Epithelial cell of prostate (primary cell): ENCODE data around the gene KRT77.
"Not testable (repeated sequence)": the region's sequence is repeated elsewhere in the genome, so short reads cannot be mapped to it uniquely, and the experiment has no call there.

Experiments used
- DNase-seq: peaks from one replicate; pipeline ENCODE4 v3.0.0-alpha.2; 2011; ENCODE audit warnings: low read depth, low spot score
- H3K27ac ChIP-seq: fragments of 450-650 bp; 2 replicates; pipeline ENCODE4 v1.5.1; 2017; ENCODE audit warnings: mild to moderate bottlenecking

KRT77 gene

GRCh38 chr12:52680363-52680762, 23.0 kb downstream of the KRT77 start, which contains the start of gene KRT1:
Gene KRT1 (minus strand): TSS chr12:52680407. CDS start chr12:52680348, 59 bp downstream.
- no peak for DNase-seq
- H3K27ac ChIP-seq: no peak within 1 kb of the TSS

- DNase-seq: no peak
- H3K27ac ChIP-seq: no peak overlapping the region
Observed at GRCh38 chr12:52679875-52680274, 23.4 kb downstream of the KRT77 start.

- no peak overlapping the region for H3K27ac ChIP-seq
- no peak for DNase-seq
Observed at GRCh38 chr12:52677671-52678070, 25.7 kb downstream of the KRT77 start.

GRCh38 chr12:52677126-52677525, 26.2 kb downstream of the KRT77 start:
- no peak for DNase-seq
- no peak overlapping the region for H3K27ac ChIP-seq

GRCh38 chr12:52676163-52676562, 27.2 kb downstream of the KRT77 start:
- no peak for DNase-seq
- H3K27ac ChIP-seq: no peak overlapping the region

GRCh38 chr12:52675301-52675701, 28.0 kb downstream of the KRT77 start:
- H3K27ac ChIP-seq: no peak overlapping the region
- no peak for DNase-seq

GRCh38 chr12:52674433-52674775, 28.9 kb downstream of the KRT77 start:
- DNase-seq: no peak
- no peak overlapping the region for H3K27ac ChIP-seq

GRCh38 chr12:52673713-52674432, 29.5 kb downstream of the KRT77 start:
- H3K27ac ChIP-seq: no peak overlapping the region
- DNase-seq: no peak

GRCh38 chr12:52673217-52673616, 30.1 kb downstream of the KRT77 start:
- DNase-seq: no peak

GRCh38 chr12:52672321-52672933, 30.9 kb downstream of the KRT77 start:
- H3K27ac ChIP-seq: peak overlapping the region; percentile 14
- peak; percentile 33 for DNase-seq

More at GRCh38 chr12:52673217-52673616, 30.1 kb downstream of the KRT77 start:
- H3K27ac ChIP-seq: no peak overlapping the region

- no peak overlapping the region for H3K27ac ChIP-seq
- DNase-seq: no peak
Observed at GRCh38 chr12:52670961-52671360, 32.4 kb downstream of the KRT77 start.

- H3K27ac ChIP-seq: no peak overlapping the region
- no peak for DNase-seq
Observed at GRCh38 chr12:52670506-52670905, 32.8 kb downstream of the KRT77 start.

GRCh38 chr12:52669941-52670340, 33.4 kb downstream of the KRT77 start:
- DNase-seq, H3K27ac ChIP-seq: not testable (repeated sequence)

- DNase-seq: no peak
- no peak overlapping the region for H3K27ac ChIP-seq
Observed at GRCh38 chr12:52669426-52669825, 33.9 kb downstream of the KRT77 start.

- H3K27ac ChIP-seq: no peak overlapping the region
- no peak for DNase-seq
Observed at GRCh38 chr12:52667931-52668330, 35.4 kb downstream of the KRT77 start.

GRCh38 chr12:52667509-52667908, 35.8 kb downstream of the KRT77 start:
- DNase-seq: no peak
- H3K27ac ChIP-seq: no peak overlapping the region

GRCh38 chr12:52666471-52666870, 36.9 kb downstream of the KRT77 start:
- no peak for DNase-seq
- H3K27ac ChIP-seq: no peak overlapping the region

- H3K27ac ChIP-seq: no peak overlapping the region
- DNase-seq: no peak
Observed at GRCh38 chr12:52663420-52663819, 39.9 kb downstream of the KRT77 start.

- DNase-seq: no peak
Observed at GRCh38 chr12:52662918-52663229, 40.5 kb downstream of the KRT77 start.

GRCh38 chr12:52662093-52662917, 41.0 kb downstream of the KRT77 start:
- no peak for DNase-seq
- H3K27ac ChIP-seq: no peak overlapping the region

More at GRCh38 chr12:52662918-52663229, 40.5 kb downstream of the KRT77 start:
- H3K27ac ChIP-seq: no peak overlapping the region

- no peak overlapping the region for H3K27ac ChIP-seq
- DNase-seq: no peak
Observed at GRCh38 chr12:52661668-52662067, 41.7 kb downstream of the KRT77 start.
